Chondrocyte (in vitro differentiated cells): ENCODE measurements around the gene NGLY1. TPM values are rescaled to one million over a fixed set of nuclear protein-coding genes. Genes with fewer than 3 reads are reported as not detected.

Experiments
- DNase-seq: peaks from one replicate; pipeline ENCODE4 v3.0.0; 2021; ENCODE audit warnings: mixed read lengths, low spot score
- H3K27ac Mint-ChIP-seq: one replicate; pipeline ENCODE4 v1.8.0; 2021; ENCODE audit warnings: mild to moderate bottlenecking, moderate library complexity, mixed read lengths; ENCODE audit not compliant: unreplicated experiment
- H3K27me3 Mint-ChIP-seq: 2 replicates; pipeline ENCODE4 v1.8.0; 2021; ENCODE audit warnings: low read depth, mixed read lengths
- H3K36me3 Mint-ChIP-seq: 2 replicates; pipeline ENCODE4 v1.8.0; 2021; ENCODE audit warnings: low read depth, mixed read lengths
- H3K4me1 Mint-ChIP-seq: 2 replicates; pipeline ENCODE4 v1.8.0; 2021; ENCODE audit warnings: low read depth, mild to moderate bottlenecking, mixed read lengths
- H3K4me3 Mint-ChIP-seq: one replicate; pipeline ENCODE4 v1.8.0; 2021; ENCODE audit warnings: mild to moderate bottlenecking, moderate library complexity, mixed read lengths; ENCODE audit not compliant: unreplicated experiment
- H3K9me3 Mint-ChIP-seq: 2 replicates; pipeline ENCODE4 v1.8.0; 2021; ENCODE audit warnings: low read depth, mixed read lengths
- CTCF ChIP-seq: fragments of 200-600 bp; sonication (generic); IDR thresholded peaks from 2 replicates; pipeline ENCODE4 v1.5.0; 2021; ENCODE audit warnings: antibody characterized with exemption, mild to moderate bottlenecking, moderate library complexity
- total RNA-seq: library from RNA; stranded (reverse); gene quantifications from 3 replicates; pipeline ENCODE4 v1.2.1, GENCODE V29; 2021

The NGLY1 gene
- total RNA-seq, 1 donor from 2014 or later = 29.1 TPM

GRCh38 chr3:25687742-25688141, 95.5 kb downstream of the NGLY1 start:
- Mint-ChIP-seq H3K36me3 (no peaks in the 10 kb centered on the region), H3K4me3 (no peak overlapping the region)

GRCh38 chr3:25686766-25687165, 96.5 kb downstream of the NGLY1 start:
- no peak overlapping the region for H3K4me3 Mint-ChIP-seq
- H3K4me1 Mint-ChIP-seq = no peaks in the 10 kb centered on the region
- H3K9me3 Mint-ChIP-seq = no peaks in the 10 kb centered on the region
- H3K36me3 Mint-ChIP-seq = no peaks in the 10 kb centered on the region
- no peak for DNase-seq
- H3K27ac Mint-ChIP-seq = no peak overlapping the region
- H3K27me3 Mint-ChIP-seq = peaks cover 20% of the 10 kb centered on the region
- no peak for TF ChIP-seq CTCF

More at GRCh38 chr3:25687742-25688141, 95.5 kb downstream of the NGLY1 start:
- no peaks in the 10 kb centered on the region for H3K4me1 Mint-ChIP-seq
- H3K27me3 Mint-ChIP-seq = peaks cover 20% of the 10 kb centered on the region
- no peaks in the 10 kb centered on the region for H3K9me3 Mint-ChIP-seq
- no peak for DNase-seq
- no peak for TF ChIP-seq CTCF
- H3K27ac Mint-ChIP-seq = no peak overlapping the region

- no peaks in the 10 kb centered on the region for H3K36me3 Mint-ChIP-seq
- peaks cover under 1% of the 10 kb centered on the region for H3K4me1 Mint-ChIP-seq
- no peaks in the 10 kb centered on the region for H3K9me3 Mint-ChIP-seq
- no peak overlapping the region for H3K4me3 Mint-ChIP-seq
- H3K27ac Mint-ChIP-seq = no peak overlapping the region
- peaks cover 10% of the 10 kb centered on the region for H3K27me3 Mint-ChIP-seq
- TF ChIP-seq CTCF = no peak
- DNase-seq = no peak
Observed at GRCh38 chr3:25683882-25684281, 99.4 kb downstream of the NGLY1 start.

DNA sequence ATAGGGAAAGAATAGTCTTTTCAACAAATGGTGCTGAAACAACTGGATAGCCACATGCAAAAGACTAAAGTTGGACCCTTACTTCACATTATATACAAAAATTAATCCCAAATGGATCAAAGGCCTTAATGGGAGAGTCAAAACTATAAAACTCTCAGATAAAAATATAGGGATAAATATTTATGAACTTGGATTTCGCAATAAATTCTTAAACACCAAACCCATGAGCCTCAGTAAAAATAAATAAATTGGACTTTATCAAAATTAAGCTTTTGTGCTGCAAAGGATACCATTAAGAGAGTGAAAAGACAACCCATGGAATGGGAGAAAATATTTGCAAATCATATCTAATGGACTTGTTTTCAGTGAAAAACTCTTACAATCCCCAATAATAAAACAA, 99.8 kb downstream of the NGLY1 start:
- Mint-ChIP-seq H3K27me3 (peaks cover 9% of the 10 kb centered on the region), H3K36me3 (no peaks in the 10 kb centered on the region), H3K4me1 (peaks cover 5% of the 10 kb centered on the region), H3K4me3 (no peak overlapping the region), H3K27ac (no peak overlapping the region), H3K9me3 (no peaks in the 10 kb centered on the region)
- no peak for TF ChIP-seq CTCF
- DNase-seq = no peak

DNA sequence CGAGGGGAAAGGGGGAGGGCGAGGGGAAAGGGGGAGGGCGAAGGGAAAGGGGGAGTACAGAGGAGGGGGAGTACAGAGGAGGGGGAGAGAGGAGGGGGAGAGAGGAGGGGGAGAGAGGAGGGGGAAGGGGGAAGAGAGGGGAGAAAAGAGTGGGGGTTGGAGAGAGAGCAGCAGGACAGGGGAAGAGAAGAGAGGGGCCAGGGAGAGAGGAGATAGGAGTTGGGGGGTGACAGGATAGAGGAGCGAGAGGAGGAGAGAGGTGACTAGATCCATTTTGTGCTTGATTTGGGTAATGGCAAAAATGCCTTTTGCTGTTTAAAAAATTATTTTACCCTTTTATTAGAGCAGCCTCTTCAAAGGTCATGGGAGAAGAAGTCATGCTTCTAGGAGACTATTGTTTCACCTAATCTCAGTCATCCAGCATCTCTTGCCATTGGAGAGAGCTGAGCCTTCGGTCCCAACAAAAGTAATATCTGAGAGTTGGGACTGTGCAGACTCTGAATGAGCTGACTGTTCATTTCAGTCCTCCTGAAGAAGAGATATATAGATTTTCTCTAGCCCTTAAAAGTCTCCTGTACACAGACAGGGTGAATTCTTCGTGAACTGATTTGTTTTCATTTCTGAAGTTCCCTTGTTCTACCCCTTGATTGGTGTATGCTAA, 103.5 kb downstream of the NGLY1 start:
- DNase-seq = no peak
- peaks cover 6% of the 10 kb centered on the region for H3K4me1 Mint-ChIP-seq
- H3K9me3 Mint-ChIP-seq = no peaks in the 10 kb centered on the region
- no peaks in the 10 kb centered on the region for H3K27me3 Mint-ChIP-seq
- TF ChIP-seq CTCF = no peak
- no peak overlapping the region for H3K4me3 Mint-ChIP-seq
- H3K36me3 Mint-ChIP-seq = no peaks in the 10 kb centered on the region
- no peak overlapping the region for H3K27ac Mint-ChIP-seq
